ENCODE results near the gene TPK1.

- TF ChIP-seq POLR2A (IDR thresholded peaks at IDR 0.05) (no peak), CTCF (IDR thresholded peaks at IDR 0.05) (no peak), POLR2AphosphoS5 (IDR thresholded peaks at IDR 0.05) (no peak)
Measured at GRCh38 chr7:144817001-144817400, 18.9 kb downstream of the TPK1 start.

All from upper lobe of left lung (tissue), 4 donors.